Measurements from ENCODE around the gene CDH22.
A peak's percentile ranks its signal among the peaks of the same experiment; 100 is the strongest.

The CDH22 gene

DNA sequence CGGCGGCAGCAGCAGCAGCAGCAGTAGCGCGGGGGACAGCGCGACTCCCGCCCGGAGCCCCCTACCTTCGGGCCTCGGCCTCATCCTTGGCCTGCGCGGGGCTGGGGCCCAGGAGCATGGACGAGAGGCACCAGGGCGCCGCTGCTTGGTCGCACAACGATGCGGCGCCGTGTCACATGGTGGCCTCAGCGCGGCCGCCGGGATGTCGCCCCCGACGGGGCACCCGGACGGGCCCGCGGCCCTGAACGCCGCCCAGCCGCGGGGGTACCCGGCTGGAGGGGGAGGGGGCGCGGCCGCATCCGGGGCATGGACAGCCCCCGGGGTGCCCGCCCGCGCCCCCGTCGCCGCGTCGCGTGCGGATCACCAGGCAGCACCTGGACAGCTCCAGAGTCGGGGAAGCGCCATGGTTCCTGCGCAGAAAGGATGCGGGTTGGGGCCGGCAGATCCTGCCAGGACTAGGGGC, 57.1 kb downstream of the CDH22 start:
- H3K9me3 ChIP-seq (ENCODE audit: insufficient read depth, low read length, severe bottlenecking), result no peaks in the 10 kb centered on the region
- H3K4me1 ChIP-seq (ENCODE audit: insufficient read depth, low read length), result no peaks in the 10 kb centered on the region
- DNase-seq (no peak), ATAC-seq (ENCODE audit: insufficient read depth, low read depth) (no peak)
- no peaks in the 10 kb centered on the region for H3K36me3 ChIP-seq (ENCODE audit: insufficient read depth, low read length)
- H3K27ac ChIP-seq (ENCODE audit: low read length), result no peak overlapping the region
- H3K4me2 ChIP-seq (ENCODE audit: insufficient read depth, low read length), result no peak overlapping the region
- no peak overlapping the region for H2AFZ ChIP-seq (ENCODE audit: low read depth, low read length)
- H3K27me3 ChIP-seq (ENCODE audit: insufficient read depth, low read length, poor library complexity), result peaks cover 35% of the 10 kb centered on the region
- TF ChIP-seq, protein P1, sequence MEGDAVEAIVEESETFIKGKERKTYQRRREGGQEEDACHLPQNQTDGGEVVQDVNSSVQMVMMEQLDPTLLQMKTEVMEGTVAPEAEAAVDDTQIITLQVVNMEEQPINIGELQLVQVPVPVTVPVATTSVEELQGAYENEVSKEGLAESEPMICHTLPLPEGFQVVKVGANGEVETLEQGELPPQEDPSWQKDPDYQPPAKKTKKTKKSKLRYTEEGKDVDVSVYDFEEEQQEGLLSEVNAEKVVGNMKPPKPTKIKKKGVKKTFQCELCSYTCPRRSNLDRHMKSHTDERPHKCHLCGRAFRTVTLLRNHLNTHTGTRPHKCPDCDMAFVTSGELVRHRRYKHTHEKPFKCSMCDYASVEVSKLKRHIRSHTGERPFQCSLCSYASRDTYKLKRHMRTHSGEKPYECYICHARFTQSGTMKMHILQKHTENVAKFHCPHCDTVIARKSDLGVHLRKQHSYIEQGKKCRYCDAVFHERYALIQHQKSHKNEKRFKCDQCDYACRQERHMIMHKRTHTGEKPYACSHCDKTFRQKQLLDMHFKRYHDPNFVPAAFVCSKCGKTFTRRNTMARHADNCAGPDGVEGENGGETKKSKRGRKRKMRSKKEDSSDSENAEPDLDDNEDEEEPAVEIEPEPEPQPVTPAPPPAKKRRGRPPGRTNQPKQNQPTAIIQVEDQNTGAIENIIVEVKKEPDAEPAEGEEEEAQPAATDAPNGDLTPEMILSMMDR (IDR thresholded peaks at IDR 0.05; ENCODE audit: borderline replicate concordance, extremely low read depth, low read length, poor library complexity, severe bottlenecking), result no peak
- TF ChIP-seq EZH2 (IDR thresholded peaks at IDR 0.05; ENCODE audit: borderline replicate concordance, low read depth, low read length, severe bottlenecking), result no peak
- H3K9ac ChIP-seq (ENCODE audit: low read depth, low read length), result no peak overlapping the region
- no peaks in the 10 kb centered on the region for H3K79me2 ChIP-seq (ENCODE audit: insufficient read depth, low read length)
- H3K4me3 ChIP-seq (ENCODE audit: low read depth in 1 of 2, low read length in 2 of 2), result no peak overlapping the region
- H4K20me1 ChIP-seq (ENCODE audit: insufficient read depth, low read length), result peaks cover 4% of the 10 kb centered on the region; the same call in 1 of the 2 replicates

DNA sequence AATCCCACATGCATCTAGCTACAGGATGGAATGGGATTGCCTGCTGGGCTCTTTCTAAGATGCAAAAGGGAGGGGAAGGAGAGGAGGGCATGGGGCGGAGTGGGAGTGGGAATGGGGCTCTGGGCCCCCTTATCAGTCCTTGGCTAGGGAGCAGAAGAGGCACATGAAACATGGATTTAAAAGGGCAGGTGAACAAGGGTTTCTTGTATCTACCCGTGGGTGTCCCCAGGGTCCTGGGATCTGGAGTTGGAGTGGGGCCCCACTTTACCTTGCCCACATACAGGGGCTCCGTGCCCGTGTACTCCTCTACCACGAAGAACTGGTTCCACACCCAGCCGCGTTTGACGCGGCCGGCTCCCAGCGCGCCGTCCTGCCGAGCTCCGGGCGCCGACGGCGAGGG, 57.5 kb downstream of the CDH22 start:
- TF ChIP-seq, protein P1 (IDR thresholded peaks at IDR 0.05; ENCODE audit: borderline replicate concordance, extremely low read depth, low read length, poor library complexity, severe bottlenecking), result no peak
- TF ChIP-seq EZH2 (IDR thresholded peaks at IDR 0.05; ENCODE audit: borderline replicate concordance, low read depth, low read length, severe bottlenecking), result no peak
- Histone ChIP-seq H2AFZ (ENCODE audit: low read depth, low read length) (no peak overlapping the region), H4K20me1 (ENCODE audit: insufficient read depth, low read length) (peaks cover 4% of the 10 kb centered on the region; the same call in 1 of the 2 replicates), H3K27me3 (ENCODE audit: insufficient read depth, low read length, poor library complexity) (peaks cover 39% of the 10 kb centered on the region), H3K4me3 (ENCODE audit: low read depth in 1 of 2, low read length in 2 of 2) (no peak overlapping the region), H3K79me2 (ENCODE audit: insufficient read depth, low read length) (no peaks in the 10 kb centered on the region), H3K27ac (ENCODE audit: low read length) (no peak overlapping the region), H3K4me2 (ENCODE audit: insufficient read depth, low read length) (no peak overlapping the region), H3K9ac (ENCODE audit: low read depth, low read length) (no peak overlapping the region), H3K36me3 (ENCODE audit: insufficient read depth, low read length) (no peaks in the 10 kb centered on the region), H3K4me1 (ENCODE audit: insufficient read depth, low read length) (no peaks in the 10 kb centered on the region), H3K9me3 (ENCODE audit: insufficient read depth, low read length, severe bottlenecking) (no peaks in the 10 kb centered on the region)
- ATAC-seq (ENCODE audit: insufficient read depth, low read depth) (no peak), DNase-seq (no peak)

DNA sequence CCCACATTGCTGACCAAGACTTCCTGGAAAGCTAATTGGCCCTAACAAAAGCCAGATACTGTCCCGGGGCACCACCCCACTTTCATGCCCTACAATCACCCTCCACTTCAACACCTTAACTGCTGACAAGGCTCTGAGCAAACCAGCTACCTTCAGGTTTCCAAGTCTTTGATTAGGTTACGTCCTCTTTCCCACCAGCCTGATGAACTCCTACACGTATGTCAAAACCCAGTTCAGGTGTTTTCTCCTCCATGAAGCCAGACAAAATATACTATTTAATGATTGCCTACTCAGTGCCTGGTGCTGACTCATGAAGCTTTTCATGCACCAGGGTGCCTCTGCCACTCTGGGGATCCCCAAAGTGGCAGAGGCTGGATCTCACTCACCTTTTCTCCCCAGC, 58.6 kb downstream of the CDH22 start:
- Histone ChIP-seq H3K4me1 (ENCODE audit: insufficient read depth, low read length) (no peaks in the 10 kb centered on the region), H3K27me3 (ENCODE audit: insufficient read depth, low read length, poor library complexity) (peaks cover 41% of the 10 kb centered on the region), H2AFZ (ENCODE audit: low read depth, low read length) (no peak overlapping the region), H3K27ac (ENCODE audit: low read length) (no peak overlapping the region), H3K9me3 (ENCODE audit: insufficient read depth, low read length, severe bottlenecking) (no peaks in the 10 kb centered on the region), H3K79me2 (ENCODE audit: insufficient read depth, low read length) (no peaks in the 10 kb centered on the region), H3K36me3 (ENCODE audit: insufficient read depth, low read length) (no peaks in the 10 kb centered on the region), H3K4me3 (ENCODE audit: low read depth in 1 of 2, low read length in 2 of 2) (no peak overlapping the region), H3K4me2 (ENCODE audit: insufficient read depth, low read length) (no peak overlapping the region), H4K20me1 (ENCODE audit: insufficient read depth, low read length) (peaks cover 8% of the 10 kb centered on the region; the same call in 1 of the 2 replicates), H3K9ac (ENCODE audit: low read depth, low read length) (no peak overlapping the region)
- no peak for ATAC-seq (ENCODE audit: insufficient read depth, low read depth)
- DNase-seq, result no peak
- no peak for TF ChIP-seq EZH2 (IDR thresholded peaks at IDR 0.05; ENCODE audit: borderline replicate concordance, low read depth, low read length, severe bottlenecking)
- TF ChIP-seq, protein P1 (IDR thresholded peaks at IDR 0.05; ENCODE audit: borderline replicate concordance, extremely low read depth, low read length, poor library complexity, severe bottlenecking), result no peak

DNA sequence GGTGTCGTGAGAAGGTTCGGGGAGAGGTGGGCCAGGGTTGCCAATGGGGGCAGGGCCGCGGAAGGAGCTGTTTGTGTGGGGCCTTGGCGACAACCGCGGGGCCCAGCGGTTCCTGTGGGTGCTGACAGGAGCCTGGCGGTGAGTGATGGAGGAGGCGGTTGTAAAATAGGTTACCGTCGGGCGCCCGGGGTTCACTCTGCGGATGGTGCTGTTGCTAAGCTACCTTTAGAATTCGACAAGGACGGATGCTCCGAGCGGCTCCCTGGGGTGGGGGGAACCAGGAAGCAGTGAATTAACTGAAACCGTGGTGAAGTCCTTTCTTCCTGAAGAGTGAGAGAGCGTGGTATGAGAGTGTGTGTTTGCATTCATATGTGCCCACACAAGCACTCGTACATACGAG, 61.7 kb downstream of the CDH22 start:
- Histone ChIP-seq H3K9me3 (ENCODE audit: insufficient read depth, low read length, severe bottlenecking) (no peaks in the 10 kb centered on the region), H3K79me2 (ENCODE audit: insufficient read depth, low read length) (no peaks in the 10 kb centered on the region), H3K4me2 (ENCODE audit: insufficient read depth, low read length) (no peak overlapping the region), H3K36me3 (ENCODE audit: insufficient read depth, low read length) (no peaks in the 10 kb centered on the region), H3K9ac (ENCODE audit: low read depth, low read length) (no peak overlapping the region), H3K4me3 (ENCODE audit: low read depth in 1 of 2, low read length in 2 of 2) (no peak overlapping the region), H2AFZ (ENCODE audit: low read depth, low read length) (no peak overlapping the region), H3K4me1 (ENCODE audit: insufficient read depth, low read length) (no peaks in the 10 kb centered on the region), H4K20me1 (ENCODE audit: insufficient read depth, low read length) (peaks cover 11% of the 10 kb centered on the region), H3K27me3 (ENCODE audit: insufficient read depth, low read length, poor library complexity) (peaks cover 34% of the 10 kb centered on the region), H3K27ac (ENCODE audit: low read length) (no peak overlapping the region)
- DNase-seq, result no peak
- no peak for TF ChIP-seq EZH2 (IDR thresholded peaks at IDR 0.05; ENCODE audit: borderline replicate concordance, low read depth, low read length, severe bottlenecking)
- TF ChIP-seq, protein P1 (IDR thresholded peaks at IDR 0.05; ENCODE audit: borderline replicate concordance, extremely low read depth, low read length, poor library complexity, severe bottlenecking), result no peak
- peak; percentile 33; the same call in 1 of the 3 replicates for ATAC-seq (ENCODE audit: insufficient read depth, low read depth)

Data from DND-41 (cell line).